Measurements from ENCODE around the gene STXBP6.

GRCh38 chr14:24826390-24826789 lies 223.6 kb downstream of the STXBP6 start:
- TF ChIP-seq, protein P1, sequence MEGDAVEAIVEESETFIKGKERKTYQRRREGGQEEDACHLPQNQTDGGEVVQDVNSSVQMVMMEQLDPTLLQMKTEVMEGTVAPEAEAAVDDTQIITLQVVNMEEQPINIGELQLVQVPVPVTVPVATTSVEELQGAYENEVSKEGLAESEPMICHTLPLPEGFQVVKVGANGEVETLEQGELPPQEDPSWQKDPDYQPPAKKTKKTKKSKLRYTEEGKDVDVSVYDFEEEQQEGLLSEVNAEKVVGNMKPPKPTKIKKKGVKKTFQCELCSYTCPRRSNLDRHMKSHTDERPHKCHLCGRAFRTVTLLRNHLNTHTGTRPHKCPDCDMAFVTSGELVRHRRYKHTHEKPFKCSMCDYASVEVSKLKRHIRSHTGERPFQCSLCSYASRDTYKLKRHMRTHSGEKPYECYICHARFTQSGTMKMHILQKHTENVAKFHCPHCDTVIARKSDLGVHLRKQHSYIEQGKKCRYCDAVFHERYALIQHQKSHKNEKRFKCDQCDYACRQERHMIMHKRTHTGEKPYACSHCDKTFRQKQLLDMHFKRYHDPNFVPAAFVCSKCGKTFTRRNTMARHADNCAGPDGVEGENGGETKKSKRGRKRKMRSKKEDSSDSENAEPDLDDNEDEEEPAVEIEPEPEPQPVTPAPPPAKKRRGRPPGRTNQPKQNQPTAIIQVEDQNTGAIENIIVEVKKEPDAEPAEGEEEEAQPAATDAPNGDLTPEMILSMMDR (IDR thresholded peaks at IDR 0.05; ENCODE audit: low read depth, low read length): no peak
- no peak for TF ChIP-seq POLR2A (IDR thresholded peaks at IDR 0.05; ENCODE audit: extremely low read depth, insufficient read length)
- TF ChIP-seq, protein P2, sequence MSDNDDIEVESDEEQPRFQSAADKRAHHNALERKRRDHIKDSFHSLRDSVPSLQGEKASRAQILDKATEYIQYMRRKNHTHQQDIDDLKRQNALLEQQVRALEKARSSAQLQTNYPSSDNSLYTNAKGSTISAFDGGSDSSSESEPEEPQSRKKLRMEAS (IDR thresholded peaks at IDR 0.05; ENCODE audit: low read depth, low read length): no peak

Measured in NB4 (cell line).